Stimulated activated CD8-positive, alpha-beta memory T cell treated with anti-CD3 and anti-CD28 coated beads, Interleukin-7, amount 100 ng/mL, for 24 hours (primary cell): ENCODE data around the gene AGTRAP.
A peak's percentile ranks its signal among the peaks of the same experiment; 100 is the strongest.

Experiments
- DNase-seq: peaks from one replicate; pipeline ENCODE4 v3.0.0-alpha.2; 2020; ENCODE audit warnings: low read depth

Gene AGTRAP

GRCh38 chr1:11735854-11736745 lies at the start of gene AGTRAP:
Gene AGTRAP, plus strand, starts transcription at chr1:11736136. Its CDS starts 73 bp downstream, at chr1:11736209.
- DNase-seq: peak; percentile 75

- no peak for DNase-seq
These were observed 47.4 kb upstream of the AGTRAP start for GRCh38 chr1:11688506-11688905.

GRCh38 chr1:11690397-11691301 lies 45.3 kb upstream of the AGTRAP start:
- no peak for DNase-seq

GRCh38 chr1:11691302-11691914 lies 44.5 kb upstream of the AGTRAP start, which contains the start of gene DRAXIN:
Gene DRAXIN, plus strand, starts transcription at chr1:11691710. Its CDS starts 14,549 bp downstream, at chr1:11706259.
- DNase-seq: no peak

GRCh38 chr1:11691928-11692711 lies 43.8 kb upstream of the AGTRAP start:
- no peak for DNase-seq

GRCh38 chr1:11693024-11693590 lies 42.8 kb upstream of the AGTRAP start:
- peak; percentile 15 for DNase-seq

GRCh38 chr1:11693917-11694316 lies 42.0 kb upstream of the AGTRAP start:
- no peak for DNase-seq

GRCh38 chr1:11695861-11696260 lies 40.1 kb upstream of the AGTRAP start:
- no peak for DNase-seq

- DNase-seq: no peak
These were observed 38.6 kb upstream of the AGTRAP start for GRCh38 chr1:11697188-11697892.

- no peak for DNase-seq
These were observed 38.1 kb upstream of the AGTRAP start for GRCh38 chr1:11697893-11698210.

GRCh38 chr1:11700601-11701467 lies 35.1 kb upstream of the AGTRAP start:
- DNase-seq: no peak

- no peak for DNase-seq
These were observed 34.4 kb upstream of the AGTRAP start for GRCh38 chr1:11701551-11701961.

- DNase-seq: no peak
These were observed 33.7 kb upstream of the AGTRAP start for GRCh38 chr1:11701981-11702803.

GRCh38 chr1:11703357-11704193 lies 32.4 kb upstream of the AGTRAP start:
- no peak for DNase-seq

GRCh38 chr1:11704194-11704529 lies 31.8 kb upstream of the AGTRAP start:
- no peak for DNase-seq

- DNase-seq: no peak
These were observed 31.1 kb upstream of the AGTRAP start for GRCh38 chr1:11704691-11705475.

GRCh38 chr1:11705596-11705995 lies 30.3 kb upstream of the AGTRAP start:
- no peak for DNase-seq
